HG03442 (cell line): ENCODE results near the gene SMAD7.

Experiments used
- ATAC-seq: cut with Tn5 transposase; IDR thresholded peaks from one replicate; pipeline ENCODE4 v1.9.1; 2021; ENCODE audit warnings: mild to moderate bottlenecking, moderate library complexity; ENCODE audit not compliant: unreplicated experiment

SMAD7 gene

GRCh38 chr18:48950536-48951447, at the start of gene SMAD7:
SMAD7 (minus strand) TSS chr18:48950965; CDS start chr18:48950424, 541 bp downstream.
- no peak for ATAC-seq

GRCh38 chr18:48999569-48999968, 48.8 kb upstream of the SMAD7 start:
- no peak for ATAC-seq

GRCh38 chr18:48997985-48998831, 47.4 kb upstream of the SMAD7 start:
- ATAC-seq = no peak

- ATAC-seq = no peak
Observed at GRCh38 chr18:48997681-48997984, 46.9 kb upstream of the SMAD7 start.

GRCh38 chr18:48996901-48997463, 46.2 kb upstream of the SMAD7 start:
- no peak for ATAC-seq

GRCh38 chr18:48996041-48996440, 45.3 kb upstream of the SMAD7 start:
- no peak for ATAC-seq

- no peak for ATAC-seq
Observed at GRCh38 chr18:48994926-48995835, 44.4 kb upstream of the SMAD7 start.

- ATAC-seq = no peak
Observed at GRCh38 chr18:48994044-48994651, 43.4 kb upstream of the SMAD7 start.

- ATAC-seq = no peak
Observed at GRCh38 chr18:48993586-48993985, 42.8 kb upstream of the SMAD7 start.

GRCh38 chr18:48992791-48993555, 42.2 kb upstream of the SMAD7 start:
- peak; percentile 53 for ATAC-seq

- no peak for ATAC-seq
Observed at GRCh38 chr18:48992133-48992532, 41.4 kb upstream of the SMAD7 start.

- ATAC-seq = no peak
Observed at GRCh38 chr18:48991676-48992075, 40.9 kb upstream of the SMAD7 start.

GRCh38 chr18:48991319-48991660, 40.5 kb upstream of the SMAD7 start:
- no peak for ATAC-seq

GRCh38 chr18:48990481-48991318, 39.9 kb upstream of the SMAD7 start:
- ATAC-seq = no peak

GRCh38 chr18:48989304-48990303, 38.8 kb upstream of the SMAD7 start:
- no peak for ATAC-seq

GRCh38 chr18:48988508-48989303, 37.9 kb upstream of the SMAD7 start:
- no peak for ATAC-seq

- no peak for ATAC-seq
Observed at GRCh38 chr18:48987821-48988220, 37.1 kb upstream of the SMAD7 start.
